ENCODE measurements around the gene CYSTM1.

DNA sequence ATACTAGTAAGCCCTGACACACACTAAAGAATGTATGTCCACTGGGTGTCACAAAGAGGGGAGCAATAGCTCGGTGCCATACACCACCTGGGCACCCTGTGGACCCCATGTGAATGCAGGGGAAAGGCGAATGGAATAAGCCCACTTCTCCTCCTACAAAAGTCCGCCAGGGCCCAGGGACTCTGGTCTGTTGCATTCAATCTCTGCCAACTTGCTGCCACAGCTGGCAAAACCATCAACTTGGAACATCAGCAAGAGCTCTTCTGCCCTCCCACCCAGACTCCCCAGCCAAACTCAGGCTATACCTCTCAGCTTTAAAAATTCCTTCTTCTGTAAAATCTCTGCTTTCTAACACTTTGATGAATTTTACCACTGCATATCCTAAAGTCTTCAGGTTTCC lies 73.4 kb downstream of the CYSTM1 start:
- TF ChIP-seq, protein P1, sequence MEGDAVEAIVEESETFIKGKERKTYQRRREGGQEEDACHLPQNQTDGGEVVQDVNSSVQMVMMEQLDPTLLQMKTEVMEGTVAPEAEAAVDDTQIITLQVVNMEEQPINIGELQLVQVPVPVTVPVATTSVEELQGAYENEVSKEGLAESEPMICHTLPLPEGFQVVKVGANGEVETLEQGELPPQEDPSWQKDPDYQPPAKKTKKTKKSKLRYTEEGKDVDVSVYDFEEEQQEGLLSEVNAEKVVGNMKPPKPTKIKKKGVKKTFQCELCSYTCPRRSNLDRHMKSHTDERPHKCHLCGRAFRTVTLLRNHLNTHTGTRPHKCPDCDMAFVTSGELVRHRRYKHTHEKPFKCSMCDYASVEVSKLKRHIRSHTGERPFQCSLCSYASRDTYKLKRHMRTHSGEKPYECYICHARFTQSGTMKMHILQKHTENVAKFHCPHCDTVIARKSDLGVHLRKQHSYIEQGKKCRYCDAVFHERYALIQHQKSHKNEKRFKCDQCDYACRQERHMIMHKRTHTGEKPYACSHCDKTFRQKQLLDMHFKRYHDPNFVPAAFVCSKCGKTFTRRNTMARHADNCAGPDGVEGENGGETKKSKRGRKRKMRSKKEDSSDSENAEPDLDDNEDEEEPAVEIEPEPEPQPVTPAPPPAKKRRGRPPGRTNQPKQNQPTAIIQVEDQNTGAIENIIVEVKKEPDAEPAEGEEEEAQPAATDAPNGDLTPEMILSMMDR (IDR thresholded peaks at IDR 0.05; ENCODE audit: borderline replicate concordance, extremely low read depth, low read length, poor library complexity, severe bottlenecking), result no peak
- no peak for TF ChIP-seq EZH2 (IDR thresholded peaks at IDR 0.05; ENCODE audit: borderline replicate concordance, low read depth, low read length, severe bottlenecking)
